GF-D8 (cell line): ENCODE measurements around the gene FRYL.
"Not testable (repeated sequence)": the region's sequence is repeated elsewhere in the genome, so short reads cannot be mapped to it uniquely, and the experiment has no call there.

Experiments
- DNase-seq: peaks from one replicate; lab custom pipeline; 2025; lab: John Stamatoyannopoulos, UW

The FRYL gene

DNA sequence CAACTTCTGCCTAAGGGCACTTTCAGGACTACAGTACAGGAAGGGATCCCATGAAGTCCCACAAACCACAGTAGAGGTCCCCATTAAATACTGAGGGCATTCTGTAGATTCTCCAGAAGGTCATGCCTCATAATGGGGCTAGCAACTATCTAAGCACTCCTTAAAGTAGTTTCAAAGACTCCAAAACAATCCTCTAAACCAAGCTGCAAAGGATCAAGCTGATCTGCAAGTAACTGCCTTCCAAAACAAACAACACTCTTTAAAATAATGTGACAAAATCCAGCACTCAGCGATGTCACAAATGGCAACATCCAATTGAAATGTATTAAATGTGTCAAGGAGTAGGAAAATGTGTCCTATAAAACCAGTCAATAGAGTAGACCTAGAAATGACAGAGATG, 118.7 kb downstream of the FRYL start:
- no peak for DNase-seq

DNA sequence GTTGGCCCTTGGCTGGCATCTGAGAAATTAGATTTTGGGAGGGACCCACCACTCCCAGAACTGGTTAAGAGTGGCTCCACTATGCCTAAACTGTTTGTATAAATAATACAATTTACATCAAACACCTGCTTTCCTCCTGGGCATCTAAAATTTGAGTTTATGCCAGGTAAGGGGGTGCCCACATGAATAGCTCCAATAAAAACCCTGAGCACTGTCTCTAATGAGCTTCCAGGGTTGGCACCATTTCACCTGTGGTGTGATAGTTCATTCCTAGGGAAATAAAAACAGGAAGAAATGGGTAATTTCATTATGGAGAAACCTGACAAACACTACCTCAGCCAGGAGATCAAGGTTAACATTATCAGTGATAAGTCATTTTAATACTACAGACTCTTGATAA, 119.7 kb downstream of the FRYL start:
- no peak for DNase-seq

- no peak for DNase-seq
Observed at GRCh38 chr4:48654015-48654664, 125.9 kb downstream of the FRYL start.

DNA sequence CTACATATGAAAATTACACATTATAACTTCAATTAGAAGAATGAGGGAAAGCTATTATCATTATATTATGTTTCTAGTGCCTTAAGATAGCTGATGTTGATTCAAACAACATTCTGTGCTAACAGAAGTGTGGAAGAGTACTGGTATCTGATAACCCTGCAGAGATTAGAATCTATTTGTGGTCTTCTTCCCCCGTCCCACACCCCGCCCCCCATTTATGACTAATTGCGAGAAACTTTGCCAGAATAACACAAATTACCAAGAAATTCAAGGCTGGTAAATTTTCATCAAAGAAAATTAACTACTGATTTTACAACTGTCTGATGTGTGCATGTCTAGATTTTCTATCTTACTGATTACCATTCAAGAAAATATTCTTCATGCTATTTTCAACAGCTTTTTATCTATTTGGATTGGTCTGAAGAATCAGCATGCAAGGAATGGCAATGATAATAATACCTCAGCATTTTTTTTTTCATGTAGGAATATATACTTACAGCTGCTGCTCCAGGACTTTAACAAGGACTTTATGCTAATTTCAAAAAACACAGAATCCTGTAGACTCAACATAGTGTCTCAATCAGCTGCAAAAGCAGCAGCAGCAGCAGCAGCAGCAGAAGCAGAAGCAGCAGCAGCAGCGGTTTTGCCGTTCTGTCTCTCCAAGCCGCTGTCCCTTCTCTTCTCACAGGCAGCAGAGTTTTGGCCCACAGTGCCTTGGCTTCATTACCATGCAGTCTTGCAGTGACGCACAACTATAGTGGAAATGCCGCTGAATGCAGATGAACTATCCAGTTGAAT, 126.7 kb downstream of the FRYL start:
- DNase-seq: no peak

DNA sequence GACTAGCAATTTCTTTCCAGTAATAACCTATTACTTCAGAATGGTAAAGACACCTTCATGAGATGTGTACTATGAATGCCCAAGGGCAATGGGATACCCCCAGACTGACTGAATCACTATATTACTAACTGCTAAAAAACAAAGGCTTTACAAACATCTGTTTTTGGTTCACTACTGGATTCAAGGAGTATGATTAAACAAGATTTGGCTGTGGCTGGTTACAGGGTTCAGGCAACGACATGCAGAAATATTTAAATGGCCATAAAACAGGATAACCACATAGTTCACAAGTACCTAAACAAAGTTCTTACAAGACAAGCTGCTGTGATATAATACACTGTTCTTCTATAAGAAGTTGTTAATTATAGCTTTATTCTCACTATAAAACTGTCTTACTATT, 128.2 kb downstream of the FRYL start:
- no peak for DNase-seq

- DNase-seq: no peak
Observed at GRCh38 chr4:48649505-48649904, 130.6 kb downstream of the FRYL start.

- DNase-seq: no peak
Observed at GRCh38 chr4:48645225-48645794, 134.8 kb downstream of the FRYL start.

DNA sequence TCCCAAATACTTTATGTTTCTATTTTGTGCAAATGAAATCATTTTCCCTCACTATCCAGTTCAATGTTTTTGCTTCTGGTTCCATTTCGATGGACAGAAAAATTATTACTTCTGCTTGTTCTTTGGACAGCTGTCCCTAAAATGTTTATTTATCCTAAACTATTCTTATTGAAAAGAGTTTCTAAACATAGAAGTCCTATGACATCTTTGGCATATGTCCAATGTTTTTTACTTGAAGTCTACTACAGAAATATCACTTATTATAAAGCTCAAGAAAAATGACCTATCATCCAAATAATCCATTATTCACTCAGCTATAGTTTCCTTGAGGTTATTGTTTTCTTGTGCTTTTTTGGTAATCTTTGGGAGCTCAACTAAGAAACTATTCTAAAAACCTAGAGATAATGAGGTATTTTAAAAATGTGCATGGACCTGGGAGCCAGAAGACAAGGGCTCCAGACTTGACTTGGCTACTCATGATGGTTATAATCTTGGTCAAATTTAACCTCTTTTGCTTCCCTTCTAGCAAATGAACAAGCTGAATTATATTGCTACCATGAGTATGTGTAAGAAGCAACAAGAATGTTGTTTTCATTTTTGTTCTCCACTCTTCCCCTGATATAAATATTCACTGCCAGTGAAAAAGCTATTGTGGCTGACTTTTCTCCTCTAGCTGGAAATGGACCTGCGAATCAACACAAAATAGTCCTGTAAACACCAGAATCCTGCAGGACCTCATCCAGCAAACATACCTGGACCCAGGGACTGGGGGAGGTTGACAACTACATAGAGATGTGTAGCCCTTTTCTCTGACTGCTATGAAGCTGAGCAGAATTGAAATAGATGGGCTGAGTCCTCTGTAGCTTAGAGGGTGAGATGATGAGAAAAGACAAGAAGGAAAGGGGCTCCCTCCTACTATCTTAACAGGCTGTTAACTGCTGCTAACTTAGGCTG, 137.4 kb downstream of the FRYL start:
- no peak for DNase-seq

GRCh38 chr4:48641401-48641800, 138.7 kb downstream of the FRYL start:
- DNase-seq: no peak

DNA sequence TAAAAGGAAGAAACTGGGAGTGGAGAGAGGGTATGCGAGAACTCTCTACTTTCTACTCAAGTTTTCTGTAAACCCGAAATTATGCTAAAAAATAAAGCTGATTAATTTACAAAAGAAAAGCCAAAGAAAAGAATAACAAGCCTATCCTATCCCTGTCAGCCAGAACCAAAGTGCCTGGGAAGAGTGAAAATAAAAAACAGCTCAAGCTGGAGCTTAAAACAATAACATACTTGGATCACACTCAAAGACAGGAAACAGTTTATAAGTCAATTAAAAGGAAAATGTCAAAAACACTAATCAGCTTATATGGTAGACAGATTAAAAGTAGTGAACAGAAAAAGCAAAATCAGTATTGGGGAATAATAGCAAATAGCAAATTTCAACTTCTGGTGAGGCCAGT, 139.4 kb downstream of the FRYL start:
- no peak for DNase-seq

- DNase-seq: no peak
Observed at GRCh38 chr4:48640225-48640624, 139.9 kb downstream of the FRYL start.

DNA sequence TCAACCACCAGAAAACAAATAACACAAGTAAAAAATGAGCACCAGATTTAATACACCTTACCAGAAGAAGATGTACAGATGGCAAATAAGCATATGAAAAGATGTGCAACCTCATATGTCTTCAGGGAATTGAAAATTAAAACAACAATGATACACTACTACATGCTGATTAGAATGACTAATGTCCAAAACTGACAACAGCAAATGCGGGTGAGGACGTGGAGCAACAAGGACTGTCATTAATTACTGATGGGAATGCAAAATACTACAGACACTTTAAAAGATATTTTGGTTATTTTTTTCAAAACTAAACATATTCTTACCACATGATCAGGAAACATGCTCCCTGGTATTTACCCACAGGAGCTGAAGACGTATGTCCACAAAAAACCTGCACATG, 140.3 kb downstream of the FRYL start:
- DNase-seq: no peak

DNA sequence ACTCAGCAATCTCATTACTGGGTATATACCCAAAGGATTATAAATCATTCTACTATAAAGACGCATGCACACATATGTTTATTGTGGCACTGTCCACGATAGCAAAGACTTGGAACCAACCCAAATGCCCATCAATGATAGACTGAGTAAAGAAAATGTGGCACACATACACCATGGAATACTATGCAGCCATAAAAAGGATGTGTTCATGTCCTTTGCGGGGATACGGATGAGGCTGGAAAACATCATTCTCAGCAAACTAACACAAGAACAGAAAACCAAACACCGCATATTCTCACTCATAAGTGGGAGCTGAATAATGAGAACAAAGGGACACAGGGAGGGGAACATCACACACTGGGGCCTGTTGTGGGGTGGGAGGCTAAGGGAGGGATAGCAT, 141.5 kb downstream of the FRYL start:
- not testable (repeated sequence) for DNase-seq

GRCh38 chr4:48636911-48637310, 143.2 kb downstream of the FRYL start:
- DNase-seq: no peak

GRCh38 chr4:48635980-48636379, 144.1 kb downstream of the FRYL start:
- no peak for DNase-seq

DNA sequence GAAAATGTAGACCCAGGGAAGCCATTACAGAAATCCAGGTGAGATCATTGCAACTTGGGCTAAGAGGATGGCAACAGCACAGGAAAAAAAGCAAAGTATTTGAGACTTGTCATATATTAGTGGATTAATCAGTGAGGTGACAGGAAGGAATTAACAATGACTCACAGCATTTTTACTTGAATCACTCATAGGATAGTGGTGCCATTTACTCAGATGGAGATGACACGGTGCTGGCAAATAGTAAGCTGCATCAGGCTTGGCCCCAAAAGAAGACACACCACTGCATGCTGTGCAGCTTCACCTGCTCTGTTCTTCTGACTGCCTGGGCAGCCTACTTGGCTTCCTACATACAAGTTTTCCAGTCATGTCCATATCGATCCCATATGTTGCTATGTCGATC, 144.8 kb downstream of the FRYL start:
- no peak for DNase-seq

- no peak for DNase-seq
Observed at GRCh38 chr4:48634688-48635308, 145.3 kb downstream of the FRYL start.

DNA sequence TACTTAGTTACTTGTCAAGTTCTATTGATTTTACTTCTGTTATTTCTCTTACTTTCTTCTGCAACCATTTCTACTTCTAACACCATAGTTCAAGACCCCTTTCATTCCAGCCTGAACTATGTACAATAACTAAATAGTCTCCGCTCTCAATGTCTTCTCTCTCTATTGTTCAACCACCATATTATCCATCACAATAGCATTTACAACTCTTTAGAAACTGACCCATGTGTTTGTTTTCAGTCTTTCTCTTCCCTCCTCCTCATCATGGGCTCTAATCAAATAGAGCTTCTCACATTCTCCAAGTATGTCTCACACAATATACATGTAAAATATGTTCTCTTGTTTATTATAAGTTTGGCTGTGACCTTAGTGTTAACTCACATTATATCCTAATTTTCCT, 146.4 kb downstream of the FRYL start:
- DNase-seq: no peak

GRCh38 chr4:48629458-48629857, 150.6 kb downstream of the FRYL start:
- no peak for DNase-seq

- DNase-seq: no peak
Observed at GRCh38 chr4:48623182-48623780, 156.8 kb downstream of the FRYL start.

GRCh38 chr4:48620831-48621230, 159.2 kb downstream of the FRYL start:
- DNase-seq: no peak
